Kidney (tissue), 14 donors: ENCODE measurements around the gene SLC46A2. TPM values are rescaled to one million over a fixed set of nuclear protein-coding genes. Genes with fewer than 3 reads are reported as not detected.

Experiments used
- DNase-seq, 5 donors: peaks; one replicate each; pipeline ENCODE4 v3.0.0-alpha.2; 2013 to 2020
- FAIRE-seq: peaks from 2 replicates; lab custom pipeline; 2012; peaks lifted over from hg19 to GRCh38; lab: Jason Lieb, UNC
- H3K27ac ChIP-seq, 2 donors: one replicate each; pipeline ENCODE4 v1.7.0; 2013; ENCODE audit warnings: low read depth in 2 of 2, low read length in 2 of 2, inconsistent platforms in 1 of 2
- H3K27me3 ChIP-seq: one replicate; pipeline ENCODE4 v1.7.1; 2013; ENCODE audit warnings: low read length, inconsistent platforms; ENCODE audit not compliant: control insufficient read depth, insufficient read depth
- H3K36me3 ChIP-seq, 3 donors: one replicate each; pipeline versions ENCODE4 v1.7.0 to v1.7.1; 2013; ENCODE audit warnings: low read length in 3 of 3, control low read depth in 1 of 3, inconsistent platforms in 1 of 3; ENCODE audit not compliant: insufficient read depth in 3 of 3, control insufficient read depth in 2 of 3
- H3K4me1 ChIP-seq, 3 donors: one replicate each; pipeline versions ENCODE4 v1.7.0 to v1.7.1; 2013; ENCODE audit warnings: low read length in 3 of 3, inconsistent platforms in 1 of 3, low read depth in 1 of 3; ENCODE audit not compliant: control insufficient read depth in 2 of 3, insufficient read depth in 2 of 3
- H3K4me3 ChIP-seq, 3 donors: one replicate each; pipeline versions ENCODE4 v1.7.0 to v1.8.1; 2013; ENCODE audit warnings: low read length in 3 of 3, control low read depth in 1 of 3, inconsistent platforms in 1 of 3
- H3K9ac ChIP-seq, 3 donors: one replicate each; pipeline versions ENCODE4 v1.7.0 to v1.7.1; 2013; ENCODE audit warnings: low read length in 3 of 3, control low read depth in 1 of 3, inconsistent platforms in 1 of 3
- H3K9me3 ChIP-seq, 3 donors: one replicate each; pipeline versions ENCODE4 v1.7.0 to v1.7.1; 2013; ENCODE audit warnings: low read length in 3 of 3, control low read depth in 1 of 3, inconsistent platforms in 1 of 3; ENCODE audit not compliant: control insufficient read depth in 2 of 3, insufficient read depth in 1 of 3
- intact Hi-C: fragments of 100-400 bp; cut with DNase I; formaldehyde crosslinking; loops from one replicate; pipeline ENCODE4 v1.11.1; 2022
- polyA plus RNA-seq: library from polyadenylated mRNA; stranded (reverse); fragments of 350-450 nt; fragmentation: Illumina TruSeq; extraction: RNeasy Lipid Tissue Mini Kit (QIAGEN cat#74804); gene quantifications from one replicate; pipeline ENCODE4 v1.2.3, GENCODE V29; 2014; ENCODE audit warnings: low read depth, low replicate concordance; ENCODE audit not compliant: insufficient read depth
- total RNA-seq: library from RNA; stranded (reverse); fragmentation: NEBNext Ultra II Directional; extraction: Animal tissue kit (Norgen Biotek cat#: 25700); gene quantifications from one replicate; pipeline ENCODE4 v1.2.1, GENCODE V29; 2021
- TF ChIP-seq, protein P1 (sequence below): IDR thresholded peaks from 3 replicates; pipeline ENCODE4 v1.5.1; 2012; ENCODE audit warnings: mild to moderate bottlenecking, moderate library complexity, borderline replicate concordance; ENCODE audit not compliant: insufficient read depth; ENCODE audit errors: extremely low read depth
- donor health status: control.
- donor health status: control.
- donor health status: control.
- donor health status: control.
- donor health status: control.
- donor health status: DM: yes; HTN: yes; CAD: no.
- donor health status: Normal renal cell carcinoma (clear cell type).

Gene SLC46A2
- total and polyA plus RNA-seq, 2 donors from 2014 or later = 0.66 TPM; not detected in 1

DNA sequence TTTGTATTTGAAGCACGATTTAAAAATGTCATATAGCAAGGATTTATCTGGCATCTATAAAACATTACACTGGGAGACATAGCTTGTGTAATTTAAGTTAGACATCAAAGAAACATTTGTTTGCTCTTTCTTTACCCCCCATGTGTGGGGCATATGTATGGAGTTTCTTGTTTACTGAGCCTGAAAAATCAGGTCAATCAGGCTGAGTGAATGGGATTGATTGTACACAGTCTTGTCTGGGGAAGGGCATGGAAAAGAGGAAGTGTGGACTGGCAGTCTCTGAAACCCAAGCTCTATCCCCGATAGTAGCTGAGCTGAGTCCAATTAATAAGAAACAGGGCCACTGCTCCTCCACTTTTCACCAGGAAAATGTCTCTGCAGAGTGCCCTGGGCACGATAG lies 49.4 kb downstream of the SLC46A2 start:
- H3K4me3 ChIP-seq = no peak overlapping the region
- H3K27ac ChIP-seq = no peak overlapping the region
- no peaks in the 10 kb centered on the region for H3K9me3 ChIP-seq
- peaks cover 0 to 16% (median 11%) of the 10 kb centered on the region in 3 donors for H3K36me3 ChIP-seq
- H3K9ac ChIP-seq = no peak overlapping the region
- TF ChIP-seq, protein P1, sequence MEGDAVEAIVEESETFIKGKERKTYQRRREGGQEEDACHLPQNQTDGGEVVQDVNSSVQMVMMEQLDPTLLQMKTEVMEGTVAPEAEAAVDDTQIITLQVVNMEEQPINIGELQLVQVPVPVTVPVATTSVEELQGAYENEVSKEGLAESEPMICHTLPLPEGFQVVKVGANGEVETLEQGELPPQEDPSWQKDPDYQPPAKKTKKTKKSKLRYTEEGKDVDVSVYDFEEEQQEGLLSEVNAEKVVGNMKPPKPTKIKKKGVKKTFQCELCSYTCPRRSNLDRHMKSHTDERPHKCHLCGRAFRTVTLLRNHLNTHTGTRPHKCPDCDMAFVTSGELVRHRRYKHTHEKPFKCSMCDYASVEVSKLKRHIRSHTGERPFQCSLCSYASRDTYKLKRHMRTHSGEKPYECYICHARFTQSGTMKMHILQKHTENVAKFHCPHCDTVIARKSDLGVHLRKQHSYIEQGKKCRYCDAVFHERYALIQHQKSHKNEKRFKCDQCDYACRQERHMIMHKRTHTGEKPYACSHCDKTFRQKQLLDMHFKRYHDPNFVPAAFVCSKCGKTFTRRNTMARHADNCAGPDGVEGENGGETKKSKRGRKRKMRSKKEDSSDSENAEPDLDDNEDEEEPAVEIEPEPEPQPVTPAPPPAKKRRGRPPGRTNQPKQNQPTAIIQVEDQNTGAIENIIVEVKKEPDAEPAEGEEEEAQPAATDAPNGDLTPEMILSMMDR = no peak
- FAIRE-seq = no peak
- intact Hi-C loops = no loop called here
- no peak for DNase-seq
- no peaks in the 10 kb centered on the region for H3K4me1 ChIP-seq
- no peaks in the 10 kb centered on the region for H3K27me3 ChIP-seq

DNA sequence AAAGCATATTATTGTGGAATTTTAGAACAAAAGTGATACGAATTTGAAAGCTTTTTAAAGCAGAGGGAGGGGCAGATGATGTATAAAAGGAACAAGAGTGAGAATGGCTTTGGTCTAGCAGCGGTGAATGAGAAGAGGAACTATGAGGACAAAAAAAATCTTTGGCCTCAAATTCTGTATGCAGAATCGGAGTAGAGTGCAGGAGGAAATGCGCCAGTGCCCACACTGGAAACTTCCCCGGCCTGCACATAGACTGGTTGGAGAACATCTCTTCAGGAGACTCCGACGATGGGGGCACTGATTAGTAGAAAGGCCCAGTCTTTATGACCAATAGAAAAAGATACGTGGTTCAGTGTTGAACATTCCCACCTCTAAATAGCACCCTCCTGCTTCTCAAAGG lies 51.3 kb downstream of the SLC46A2 start:
- Histone ChIP-seq H3K4me1 (peaks cover 0 to 2% (median 0%) of the 10 kb centered on the region in 3 donors), H3K27me3 (no peaks in the 10 kb centered on the region), H3K9me3 (no peaks in the 10 kb centered on the region), H3K27ac (no peak overlapping the region), H3K4me3 (no peak overlapping the region), H3K9ac (no peak overlapping the region), H3K36me3 (peaks cover 0 to 20% (median 11%) of the 10 kb centered on the region in 3 donors)
- no peak for DNase-seq
- no peak for FAIRE-seq
- TF ChIP-seq, protein P1 = no peak
- intact Hi-C loops = no loop called here

DNA sequence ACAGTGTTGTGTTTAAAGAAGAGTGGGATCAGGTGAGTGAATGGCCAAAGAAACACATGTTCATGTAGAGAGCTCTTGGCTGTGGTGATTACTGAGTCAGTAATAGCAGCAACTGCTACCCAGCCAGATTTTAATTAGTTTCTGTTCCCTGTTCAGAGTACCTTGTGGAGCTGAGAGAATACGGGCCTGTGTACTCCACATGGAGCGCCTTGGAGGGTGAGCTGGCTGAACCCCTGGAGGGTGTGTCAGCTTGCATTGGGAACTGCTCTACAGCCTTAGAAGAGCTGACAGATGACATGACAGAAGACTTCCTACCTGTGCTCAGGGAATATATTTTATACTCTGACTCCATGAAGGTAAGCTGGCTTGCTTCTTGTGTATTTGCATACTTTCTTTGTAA lies 52.3 kb downstream of the SLC46A2 start:
- FAIRE-seq = no peak
- no peak for DNase-seq
- TF ChIP-seq, protein P1 = no peak
- intact Hi-C loops = no loop called here
- H3K27ac ChIP-seq = no peak overlapping the region
- peaks cover 0 to 20% (median 11%) of the 10 kb centered on the region in 3 donors for H3K36me3 ChIP-seq
- no peaks in the 10 kb centered on the region for H3K27me3 ChIP-seq
- peaks cover 0 to 2% (median 0%) of the 10 kb centered on the region in 3 donors for H3K4me1 ChIP-seq
- H3K4me3 ChIP-seq = no peak overlapping the region
- H3K9ac ChIP-seq = no peak overlapping the region
- no peaks in the 10 kb centered on the region for H3K9me3 ChIP-seq

DNA sequence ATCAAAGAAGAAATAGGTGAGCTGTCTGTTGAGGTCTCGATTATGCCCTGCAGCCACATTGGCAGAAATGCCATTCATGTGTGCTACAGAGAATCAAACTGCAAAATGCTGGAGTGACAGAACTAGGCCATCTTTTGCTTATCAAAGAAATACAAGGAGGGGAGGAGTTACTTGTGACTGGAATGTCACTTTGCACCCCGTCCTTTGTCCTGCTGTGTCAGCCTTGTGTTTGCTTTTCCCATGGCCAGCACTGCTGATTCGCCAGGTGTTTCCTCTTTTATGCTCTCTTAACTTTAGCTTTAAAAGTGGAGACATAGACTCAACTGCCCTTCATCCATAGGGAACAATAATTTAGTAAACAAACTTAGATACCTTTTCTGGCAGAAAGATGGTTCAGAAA lies 54.3 kb downstream of the SLC46A2 start:
- H3K4me3 ChIP-seq = no peak overlapping the region
- no peak overlapping the region for H3K27ac ChIP-seq
- peaks cover 0 to 24% (median 18%) of the 10 kb centered on the region in 3 donors for H3K36me3 ChIP-seq
- FAIRE-seq (no peak), DNase-seq (no peak)
- TF ChIP-seq, protein P1 = no peak
- intact Hi-C loops = no loop called here
- no peaks in the 10 kb centered on the region for H3K27me3 ChIP-seq
- peaks cover 0 to 2% (median 0%) of the 10 kb centered on the region in 3 donors for H3K4me1 ChIP-seq
- no peak overlapping the region for H3K9ac ChIP-seq
- no peaks in the 10 kb centered on the region for H3K9me3 ChIP-seq
